IPS DF 4.7 (cell line): ENCODE measurements around the gene KCTD19.

Experiments used
- DNase-seq: peaks from one replicate; pipeline ENCODE4 v3.0.0-alpha.2; 2013; ENCODE audit warnings: low spot score; ENCODE audit errors: extremely low read depth

Gene KCTD19

GRCh38 chr16:67244387-67245185 is 82.0 kb downstream of the KCTD19 start:
- no peak for DNase-seq

DNA sequence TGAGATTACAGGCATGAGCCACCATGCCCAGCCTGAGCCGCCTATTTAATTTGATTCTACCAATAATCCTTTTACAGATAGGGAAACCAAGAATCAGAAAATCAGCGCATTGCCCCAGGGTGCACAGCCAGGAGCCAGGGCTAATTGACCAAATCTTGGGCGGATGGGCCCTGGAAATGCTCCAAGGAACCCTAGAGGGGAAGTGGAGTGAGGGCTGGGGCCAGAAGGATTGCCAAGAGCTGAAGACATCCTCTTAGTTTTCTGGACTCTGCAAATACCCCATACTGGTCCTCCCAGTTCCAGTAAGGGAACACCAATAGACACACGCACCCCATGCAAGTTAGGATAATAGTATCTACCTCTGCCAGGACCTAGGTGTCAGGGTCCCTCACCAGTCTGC is 83.1 kb downstream of the KCTD19 start:
- no peak for DNase-seq

DNA sequence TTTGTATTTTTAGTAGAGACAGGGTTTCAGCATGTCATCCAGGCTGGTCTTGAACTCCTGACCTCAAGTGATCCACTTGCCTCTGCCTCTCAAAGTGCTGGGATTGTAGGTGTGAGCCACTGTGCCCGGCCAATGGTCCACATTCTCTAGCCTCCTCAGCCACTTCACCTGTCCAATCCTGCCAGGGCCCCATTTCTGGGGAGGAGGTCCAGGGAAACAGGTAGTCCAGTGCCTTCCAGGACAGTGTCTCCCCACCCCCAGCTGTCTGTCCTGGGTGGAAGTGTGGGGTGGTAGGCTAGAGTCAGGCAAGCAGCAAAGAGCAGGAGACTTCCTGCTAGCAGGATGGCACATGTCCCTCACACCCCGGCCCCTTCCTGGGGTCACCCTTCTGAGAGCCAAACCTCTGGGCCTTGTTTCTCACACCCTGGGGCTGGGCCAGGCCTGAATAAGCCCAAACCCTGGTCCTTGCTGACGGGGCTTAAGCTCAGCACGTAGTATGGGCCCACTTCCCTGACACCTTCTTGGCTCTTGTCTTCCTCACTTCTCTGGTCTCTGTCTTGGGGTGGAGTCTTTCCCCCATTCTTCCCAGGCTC is 84.3 kb downstream of the KCTD19 start:
- DNase-seq, result no peak

GRCh38 chr16:67241008-67241900 is 85.3 kb downstream of the KCTD19 start:
- no peak for DNase-seq

- DNase-seq, result no peak
These were observed 86.0 kb downstream of the KCTD19 start for GRCh38 chr16:67240506-67240905.
